HepG2 (cell line): ENCODE measurements around the gene SPPL3. TPM values are rescaled to one million over a fixed set of nuclear protein-coding genes. Genes with fewer than 3 reads are reported as not detected.

Experiments used
- ATAC-seq: fragments of 200-7000 bp; cut with Tn5 transposase; 3 replicates; pipeline ENCODE4 v1.9.1; 2020; ENCODE audit warnings: mild to moderate bottlenecking, moderate library complexity
- BruUV-seq: library from RNA; stranded (reverse); fragments of 400-500 nt; replicated peaks from 2 replicates; lab custom pipeline; 2021; lab: Mats Ljungman, UMichigan
- CTCF ChIA-PET: fragments of 300-600 bp; formaldehyde crosslinking; extraction: SDS; loops from one replicate; lab custom pipeline; 2021; ENCODE audit warnings: low total read pairs, inconsistent platforms, low intra/inter-chr PET ratio; lab: Yijun Ruan, JAX
- POLR2A ChIA-PET: fragments of 350-600 bp; sonication (Branson Sonifier 250); formaldehyde crosslinking; loops from one replicate; lab custom pipeline; 2020; ENCODE audit warnings: antibody characterized with exemption, inconsistent platforms; lab: Yijun Ruan, JAX
- DNase-seq: peaks from one replicate; pipeline ENCODE4 v3.0.0-alpha.2; 2015; ENCODE audit warnings: low spot score
- FAIRE-seq: peaks from 3 replicates; lab custom pipeline; 2011; peaks lifted over from hg19 to GRCh38; lab: Jason Lieb, UNC
- H2AFZ ChIP-seq: one replicate; pipeline ENCODE4 v1.6.1; 2011; ENCODE audit warnings: low read length, inconsistent platforms
- H3K27ac ChIP-seq: fragments of 300-600 bp; 3 replicates; pipeline ENCODE4 v1.8.0; 2011; ENCODE audit warnings: mixed run types, mild to moderate bottlenecking, mixed read lengths, low read length, inconsistent platforms; ENCODE audit not compliant: insufficient read depth; ENCODE audit errors: extremely low read length
- H3K27me3 ChIP-seq, 2 experiments: fragments of 200-600 bp in 1 of 2; 2 replicates in 1 of 2; 3 replicates in 1 of 2; pipeline versions ENCODE4 v1.6.0 to v1.8.0; 2011; ENCODE audit warnings: low read length in 2 of 2, mild to moderate bottlenecking in 2 of 2, moderate library complexity in 2 of 2, inconsistent platforms in 1 of 2; ENCODE audit not compliant: insufficient read depth in 2 of 2, control insufficient read depth in 1 of 2
- H3K36me3 ChIP-seq, 2 experiments: fragments of 200-600 bp in 1 of 2; replicated peaks in 1 of 2; 2 replicates in 1 of 2; 3 replicates in 1 of 2; pipeline versions ENCODE4 v1.5.1 to v1.8.0; 2011; ENCODE audit warnings: low read length in 2 of 2, inconsistent platforms in 1 of 2; ENCODE audit not compliant: insufficient read depth in 2 of 2, control insufficient read depth in 1 of 2
- H3K4me1 ChIP-seq: 2 replicates; pipeline ENCODE4 v1.5.1; 2012; ENCODE audit warnings: low read length, inconsistent platforms; ENCODE audit not compliant: insufficient read depth
- H3K4me2 ChIP-seq: 2 replicates; pipeline ENCODE4 v1.6.0; 2011; ENCODE audit warnings: low read depth, low read length, inconsistent platforms
- H3K4me3 ChIP-seq, 3 experiments: fragments of 200-600 bp in 1 of 3; sonication (generic), shearing (Covaris generic) in 1 of 3; replicated peaks in 1 of 3; 2 replicates each; pipeline ENCODE4 v1.5.1; 2011 to 2016; ENCODE audit warnings: low read length in 3 of 3, inconsistent platforms in 2 of 3, low read depth in 2 of 3, mild to moderate bottlenecking in 2 of 3, control low read depth in 1 of 3, mixed read lengths in 1 of 3; ENCODE audit not compliant: insufficient read depth in 1 of 3
- H3K79me2 ChIP-seq: one replicate; pipeline ENCODE4 v1.6.1; 2011; ENCODE audit warnings: low read length, inconsistent platforms; ENCODE audit not compliant: insufficient read depth
- H3K9ac ChIP-seq: 2 replicates; pipeline ENCODE4 v1.6.0; 2011; ENCODE audit warnings: mild to moderate bottlenecking, low read depth, low read length, inconsistent platforms; ENCODE audit not compliant: insufficient read depth
- H3K9me3 ChIP-seq: 2 replicates; pipeline ENCODE4 v1.5.1; 2012; ENCODE audit warnings: mild to moderate bottlenecking, low read length
- H4K20me1 ChIP-seq: 2 replicates; pipeline ENCODE4 v1.6.0; 2011; ENCODE audit warnings: inconsistent platforms, mild to moderate bottlenecking, low read length, moderate library complexity; ENCODE audit not compliant: insufficient read depth
- AGO2 ChIP-seq: fragments of 200-400 bp; formaldehyde crosslinking; optimal IDR thresholded peaks from 2 replicates; pipeline ENCODE3; 2017; ENCODE audit warnings: mild to moderate bottlenecking, low read depth, low read length, moderate library complexity
- CBFB ChIP-seq: sonication (generic); formaldehyde crosslinking; IDR thresholded peaks from 2 replicates; pipeline ENCODE4 v1.4.0; 2020; ENCODE audit warnings: missing genetic modification reagents
- EED ChIP-seq: sonication (generic); formaldehyde crosslinking; IDR thresholded peaks from 2 replicates; pipeline ENCODE4 v1.5.0; 2020; ENCODE audit warnings: mild to moderate bottlenecking, missing genetic modification reagents
- FOXA3 ChIP-seq: IDR thresholded peaks from 2 replicates; pipeline ENCODE4 v1.6.1; 2016; ENCODE audit warnings: missing genetic modification reagents, missing compliant biosample characterization
- HDAC6 ChIP-seq: fragments of 200-600 bp; sonication (generic); IDR thresholded peaks from 2 replicates; pipeline ENCODE4 v1.7.0; 2017; ENCODE audit warnings: mild to moderate bottlenecking, antibody characterized with exemption, low read length, low read depth
- HNRNPL ChIP-seq: fragments of 200-400 bp; formaldehyde crosslinking; IDR thresholded peaks from 2 replicates; pipeline ENCODE4 v1.6.1; 2017; ENCODE audit warnings: mild to moderate bottlenecking, low read depth, low read length
- HOXA3 ChIP-seq: sonication (generic); formaldehyde crosslinking; IDR thresholded peaks from 2 replicates; pipeline ENCODE4 v1.5.0; 2020; ENCODE audit warnings: missing genetic modification reagents
- JARID2 ChIP-seq: sonication (generic); formaldehyde crosslinking; IDR thresholded peaks from 2 replicates; pipeline ENCODE4 v1.8.1; 2023; ENCODE audit warnings: missing genetic modification reagents, inconsistent platforms; ENCODE audit not compliant: insufficient replicate concordance
- MED13 ChIP-seq: sonication (generic); formaldehyde crosslinking; IDR thresholded peaks from 2 replicates; pipeline ENCODE4 v1.5.0; 2020; ENCODE audit warnings: missing genetic modification reagents
- NKX3-1 ChIP-seq: sonication (generic); formaldehyde crosslinking; IDR thresholded peaks from 2 replicates; pipeline ENCODE4 v1.5.0; 2020; ENCODE audit warnings: missing genetic modification reagents
- RBAK ChIP-seq: sonication (generic); formaldehyde crosslinking; IDR thresholded peaks from 2 replicates; pipeline ENCODE4 v1.5.1; 2020; ENCODE audit warnings: mild to moderate bottlenecking, missing genetic modification reagents
- TBP ChIP-seq: sonication (generic); formaldehyde crosslinking; IDR thresholded peaks from 2 replicates; pipeline ENCODE4 v1.5.0; 2020; ENCODE audit warnings: missing genetic modification reagents
- ZBTB38 ChIP-seq: sonication (generic); formaldehyde crosslinking; IDR thresholded peaks from 2 replicates; pipeline ENCODE4 v1.5.1; 2020; ENCODE audit warnings: mild to moderate bottlenecking, missing genetic modification reagents
- ZFP36L1 ChIP-seq: sonication (generic); formaldehyde crosslinking; IDR thresholded peaks from 2 replicates; pipeline ENCODE4 v1.8.0; 2022; ENCODE audit warnings: mild to moderate bottlenecking, missing genetic modification reagents, moderate library complexity
- ZIK1 ChIP-seq: sonication (generic); formaldehyde crosslinking; IDR thresholded peaks from 2 replicates; pipeline ENCODE4 v1.5.0; 2020; ENCODE audit warnings: mild to moderate bottlenecking, low read depth, missing genetic modification reagents, borderline replicate concordance
- ZNF552 ChIP-seq: sonication (generic); formaldehyde crosslinking; IDR thresholded peaks from 2 replicates; pipeline ENCODE4 v1.9.0; 2022; ENCODE audit warnings: missing genetic modification reagents, mild to moderate bottlenecking, borderline replicate concordance
- ZNF563 ChIP-seq: sonication (generic); formaldehyde crosslinking; IDR thresholded peaks from 2 replicates; pipeline ENCODE4 v1.8.0; 2022; ENCODE audit warnings: mild to moderate bottlenecking, moderate library complexity, missing genetic modification reagents
- WGBS: methylation state at CpG from one replicate; pipeline ENCODE4 v1.1.6; 2017; ENCODE audit warnings: low lambda C conversion rate; 5-methylcytosine and 5-hydroxymethylcytosine counted together
- in situ Hi-C: cut with HindIII; loops from 2 replicates; pipeline ENCODE4 v1.10.0; 2017; ENCODE audit warnings: low pct_unique_long_range_greater_than_20kb; ENCODE audit not compliant: extremely low pct_ligation_motif_present
- intact Hi-C: fragments of 100-400 bp; cut with micrococcal nuclease; formaldehyde crosslinking; loops from one replicate; pipeline ENCODE4 v1.10.0; 2022; ENCODE audit not compliant: unreplicated experiment
- polyA plus RNA-seq, 8 experiments: library from polyadenylated mRNA; depleted of rRNA in 3 of 8; stranded (reverse) in 7 of 8; unstranded in 1 of 8; fragments of >200 nt; fragmentation: Illumina TruSeq in 4 of 8; extraction: Trizol in 4 of 8; gene quantifications; 2 replicates each; pipeline versions ENCODE4 v1.2.1 to v1.2.3, GENCODE V29; 2011 to 2016; ENCODE audit warnings: low read depth in 4 of 8, missing spikeins in 1 of 8, mixed read lengths in 1 of 8; ENCODE audit not compliant: insufficient read depth in 1 of 8
- total RNA-seq, 5 experiments: library from RNA; depleted of rRNA; stranded (reverse); fragments of >200 nt; fragmentation: Illumina TruSeq; extraction: Trizol; gene quantifications; 2 replicates each; pipeline ENCODE4 v1.2.3, GENCODE V29; 2016; ENCODE audit warnings: low read depth in 1 of 5
- TF ChIP-seq, protein P1 (sequence below): sonication (generic); formaldehyde crosslinking; IDR thresholded peaks from 2 replicates; pipeline ENCODE4 v1.4.0; 2020; ENCODE audit warnings: missing genetic modification reagents, borderline replicate concordance

The SPPL3 gene
- total and polyA plus RNA-seq, 2 of the 13 experiments (the other 11 are each of a cell fraction or from before 2014, with no cell fraction given): 8.9 to 9.1 TPM

DNA sequence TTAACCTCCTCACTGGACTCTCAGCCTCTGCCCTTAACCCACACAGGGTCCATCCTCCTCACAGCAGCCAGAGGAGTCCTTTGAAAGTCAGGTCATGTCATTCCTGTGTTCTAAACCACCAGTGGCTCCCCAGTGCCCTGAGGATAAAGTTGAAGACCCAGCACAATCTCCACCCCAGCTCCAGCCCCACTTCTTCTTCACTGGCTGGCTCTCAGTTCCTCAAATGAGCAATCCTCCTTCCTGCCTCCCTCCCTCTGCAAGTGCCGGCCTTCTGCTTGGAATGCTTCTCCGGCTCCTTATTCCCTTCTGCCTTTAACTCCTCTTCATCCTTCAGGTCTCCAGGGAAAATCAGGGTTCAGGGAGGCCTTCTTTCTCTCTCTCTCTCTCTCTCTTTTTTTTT lies 32.0 kb upstream of the SPPL3 start:
- POLR2A ChIA-PET: no interaction called here

More for the DNA sequence above, 32.0 kb upstream of the SPPL3 start:
- no peaks in the 10 kb centered on the region for H3K9me3 ChIP-seq
- CTCF ChIA-PET: no interaction called here
- ATAC-seq (no peak), FAIRE-seq (no peak), DNase-seq (no peak)
- no TSS peak for BruUV-seq
- in situ Hi-C loops (no loop called here), intact Hi-C loops (no loop called here)
- peaks cover 50% of the 10 kb centered on the region for H3K4me1 ChIP-seq
- H3K4me2 ChIP-seq: no peak overlapping the region
- no peaks in the 10 kb centered on the region for H3K79me2 ChIP-seq
- H3K36me3 ChIP-seq: no peaks in the 10 kb centered on the region
- TF ChIP-seq CBFB (CRISPR knock-in tag) (no peak), ZIK1 (CRISPR knock-in tag) (no peak), ZNF552 (no peak), AGO2 (no peak), NKX3-1 (CRISPR knock-in tag) (no peak), EED (no peak), HNRNPL (no peak), ZBTB38 (CRISPR knock-in tag) (no peak), MED13 (CRISPR knock-in tag) (no peak), FOXA3 (CRISPR knock-in tag) (no peak), ZNF563 (CRISPR knock-in tag) (no peak), HOXA3 (no peak), ZFP36L1 (CRISPR knock-in tag) (no peak), TBP (CRISPR knock-in tag) (no peak), RBAK (CRISPR knock-in tag) (no peak), JARID2 (no peak), HDAC6 (no peak)
- TF ChIP-seq, protein P1, sequence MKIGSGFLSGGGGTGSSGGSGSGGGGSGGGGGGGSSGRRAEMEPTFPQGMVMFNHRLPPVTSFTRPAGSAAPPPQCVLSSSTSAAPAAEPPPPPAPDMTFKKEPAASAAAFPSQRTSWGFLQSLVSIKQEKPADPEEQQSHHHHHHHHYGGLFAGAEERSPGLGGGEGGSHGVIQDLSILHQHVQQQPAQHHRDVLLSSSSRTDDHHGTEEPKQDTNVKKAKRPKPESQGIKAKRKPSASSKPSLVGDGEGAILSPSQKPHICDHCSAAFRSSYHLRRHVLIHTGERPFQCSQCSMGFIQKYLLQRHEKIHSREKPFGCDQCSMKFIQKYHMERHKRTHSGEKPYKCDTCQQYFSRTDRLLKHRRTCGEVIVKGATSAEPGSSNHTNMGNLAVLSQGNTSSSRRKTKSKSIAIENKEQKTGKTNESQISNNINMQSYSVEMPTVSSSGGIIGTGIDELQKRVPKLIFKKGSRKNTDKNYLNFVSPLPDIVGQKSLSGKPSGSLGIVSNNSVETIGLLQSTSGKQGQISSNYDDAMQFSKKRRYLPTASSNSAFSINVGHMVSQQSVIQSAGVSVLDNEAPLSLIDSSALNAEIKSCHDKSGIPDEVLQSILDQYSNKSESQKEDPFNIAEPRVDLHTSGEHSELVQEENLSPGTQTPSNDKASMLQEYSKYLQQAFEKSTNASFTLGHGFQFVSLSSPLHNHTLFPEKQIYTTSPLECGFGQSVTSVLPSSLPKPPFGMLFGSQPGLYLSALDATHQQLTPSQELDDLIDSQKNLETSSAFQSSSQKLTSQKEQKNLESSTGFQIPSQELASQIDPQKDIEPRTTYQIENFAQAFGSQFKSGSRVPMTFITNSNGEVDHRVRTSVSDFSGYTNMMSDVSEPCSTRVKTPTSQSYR (CRISPR knock-in tag): no peak
- no peaks in the 10 kb centered on the region for H4K20me1 ChIP-seq
- no peak overlapping the region for H3K27ac ChIP-seq
- H3K27me3 ChIP-seq: no peaks in the 10 kb centered on the region; a peak in 2 of 5 replicates
- 46% methylated on average over 2 of the region's 2 CpGs for WGBS
- H3K9ac ChIP-seq: no peak overlapping the region
- no peak overlapping the region for H2AFZ ChIP-seq
- H3K4me3 ChIP-seq: no peak overlapping the region
